ENCODE data around the gene EEIG1.

Gene EEIG1

DNA sequence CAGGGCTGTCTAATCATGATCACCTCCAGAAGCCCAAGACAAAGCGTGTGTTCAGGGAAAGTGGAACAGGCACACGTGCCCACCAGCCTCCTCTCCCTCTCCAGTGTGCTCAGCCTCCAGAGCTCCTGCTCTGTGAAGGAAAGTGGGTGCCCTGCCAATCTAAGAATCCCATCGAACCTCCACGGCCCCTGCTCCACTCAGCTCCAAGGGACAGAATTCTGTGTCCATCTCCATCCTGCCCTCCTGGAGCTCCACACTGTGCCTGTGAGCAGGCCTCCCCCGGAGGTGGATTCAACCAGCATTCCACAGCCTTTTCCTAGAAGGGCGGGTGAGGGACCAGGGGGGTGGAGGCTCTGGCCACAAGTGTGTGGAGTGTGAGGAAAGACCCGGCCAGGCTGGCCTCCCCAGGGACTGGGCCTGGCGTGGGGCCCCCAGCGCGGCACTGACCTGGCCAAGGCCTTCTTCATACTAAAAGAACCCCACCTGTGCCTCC lies 6.0 kb downstream of the EEIG1 start:
- DNase-seq (ENCODE audit: low spot score): peak; percentile 86
- H3K4me3 ChIP-seq: peak overlapping the region; percentile 53
- peak overlapping the region; percentile 51 to 90 for H3K27ac ChIP-seq
- TF ChIP-seq, protein P1, sequence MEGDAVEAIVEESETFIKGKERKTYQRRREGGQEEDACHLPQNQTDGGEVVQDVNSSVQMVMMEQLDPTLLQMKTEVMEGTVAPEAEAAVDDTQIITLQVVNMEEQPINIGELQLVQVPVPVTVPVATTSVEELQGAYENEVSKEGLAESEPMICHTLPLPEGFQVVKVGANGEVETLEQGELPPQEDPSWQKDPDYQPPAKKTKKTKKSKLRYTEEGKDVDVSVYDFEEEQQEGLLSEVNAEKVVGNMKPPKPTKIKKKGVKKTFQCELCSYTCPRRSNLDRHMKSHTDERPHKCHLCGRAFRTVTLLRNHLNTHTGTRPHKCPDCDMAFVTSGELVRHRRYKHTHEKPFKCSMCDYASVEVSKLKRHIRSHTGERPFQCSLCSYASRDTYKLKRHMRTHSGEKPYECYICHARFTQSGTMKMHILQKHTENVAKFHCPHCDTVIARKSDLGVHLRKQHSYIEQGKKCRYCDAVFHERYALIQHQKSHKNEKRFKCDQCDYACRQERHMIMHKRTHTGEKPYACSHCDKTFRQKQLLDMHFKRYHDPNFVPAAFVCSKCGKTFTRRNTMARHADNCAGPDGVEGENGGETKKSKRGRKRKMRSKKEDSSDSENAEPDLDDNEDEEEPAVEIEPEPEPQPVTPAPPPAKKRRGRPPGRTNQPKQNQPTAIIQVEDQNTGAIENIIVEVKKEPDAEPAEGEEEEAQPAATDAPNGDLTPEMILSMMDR (IDR thresholded peaks at IDR 0.05): no peak

DNA sequence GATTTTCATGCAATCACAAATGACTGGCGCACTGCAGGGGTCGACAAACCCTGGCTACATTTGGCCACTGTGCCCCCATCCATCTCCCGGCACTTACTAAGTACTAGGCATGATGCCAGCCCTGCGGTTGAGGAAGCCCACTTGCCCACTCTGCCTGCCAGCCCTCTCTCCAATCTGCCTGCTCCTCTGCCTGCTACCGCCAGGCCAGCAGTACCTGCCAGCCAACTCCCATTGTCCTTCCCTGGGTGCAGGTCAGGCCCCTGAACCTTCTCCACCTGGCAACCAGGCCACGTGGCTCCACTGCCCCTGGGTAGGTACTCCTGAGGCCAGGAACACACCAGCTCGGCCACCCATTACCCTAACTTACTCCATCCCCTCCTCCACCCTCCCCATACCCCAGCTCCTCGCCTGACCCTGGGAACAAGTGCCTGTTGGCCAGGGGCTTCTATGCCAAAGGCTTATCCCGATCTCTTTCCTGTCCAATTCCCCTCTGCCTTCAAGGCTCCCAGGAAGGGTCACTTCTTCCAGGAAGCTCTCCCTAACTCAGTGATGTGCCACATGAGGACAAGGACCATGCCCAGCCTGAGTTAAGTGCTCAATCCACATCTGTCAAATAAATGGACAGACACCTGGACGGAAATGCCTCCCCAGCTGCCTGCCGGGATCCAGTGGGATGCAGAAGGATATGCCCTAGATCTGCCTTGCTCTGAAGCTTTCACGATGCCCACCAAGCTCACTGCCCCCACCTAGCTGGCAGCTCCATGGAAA lies 6.6 kb downstream of the EEIG1 start:
- peak overlapping the region; percentile 53 for H3K4me3 ChIP-seq
- peak overlapping the region; percentile 51 to 90 for H3K27ac ChIP-seq
- TF ChIP-seq, protein P1 (IDR thresholded peaks at IDR 0.05): no peak
- DNase-seq (ENCODE audit: low spot score): peak; percentile 68

DNA sequence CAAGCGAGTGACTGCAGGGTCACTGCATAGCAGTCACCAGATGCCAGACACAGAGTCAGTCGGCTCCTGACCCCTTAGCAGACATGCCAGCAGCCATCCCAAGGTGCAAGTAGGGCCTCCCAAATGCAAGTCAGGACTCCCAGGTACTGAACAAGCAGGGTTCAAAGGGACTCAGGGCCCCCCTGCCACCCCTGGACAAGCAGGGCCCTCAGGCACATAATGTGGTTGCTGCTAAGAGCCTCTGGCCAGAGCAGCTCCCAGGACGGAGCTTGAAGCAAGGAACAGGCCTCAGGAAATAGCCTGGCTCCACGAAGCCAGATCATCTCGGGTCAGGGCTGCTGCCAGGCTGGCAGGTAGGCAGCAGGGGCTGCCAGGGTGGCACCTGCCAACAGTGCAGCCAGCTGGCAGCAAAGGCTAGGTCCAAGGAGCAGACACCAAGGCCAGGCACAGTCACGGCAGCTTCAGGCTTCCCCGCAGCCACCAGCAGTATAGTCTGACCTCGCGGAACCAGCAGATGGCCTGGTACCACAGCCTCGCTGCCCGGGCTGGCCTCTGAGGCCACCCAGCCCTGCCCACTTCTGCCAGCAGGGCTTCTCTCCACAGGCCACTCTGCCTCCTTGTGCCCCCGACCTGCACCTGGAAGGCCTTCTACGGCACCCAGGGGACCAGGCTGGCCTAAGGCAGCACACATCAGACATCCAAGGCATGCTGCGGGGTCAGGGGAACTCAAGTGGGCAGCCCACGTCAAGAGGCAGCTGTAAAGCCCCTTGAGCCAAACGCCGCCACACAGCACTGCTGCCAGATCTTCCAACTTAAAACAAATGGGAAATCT lies 7.4 kb downstream of the EEIG1 start:
- Histone ChIP-seq H3K4me3 (peak overlapping the region; percentile 53), H3K27ac (peak overlapping the region; percentile 45 to 90)
- TF ChIP-seq, protein P1 (IDR thresholded peaks at IDR 0.05): no peak
- peak; percentile 70 for DNase-seq (ENCODE audit: low spot score)

DNA sequence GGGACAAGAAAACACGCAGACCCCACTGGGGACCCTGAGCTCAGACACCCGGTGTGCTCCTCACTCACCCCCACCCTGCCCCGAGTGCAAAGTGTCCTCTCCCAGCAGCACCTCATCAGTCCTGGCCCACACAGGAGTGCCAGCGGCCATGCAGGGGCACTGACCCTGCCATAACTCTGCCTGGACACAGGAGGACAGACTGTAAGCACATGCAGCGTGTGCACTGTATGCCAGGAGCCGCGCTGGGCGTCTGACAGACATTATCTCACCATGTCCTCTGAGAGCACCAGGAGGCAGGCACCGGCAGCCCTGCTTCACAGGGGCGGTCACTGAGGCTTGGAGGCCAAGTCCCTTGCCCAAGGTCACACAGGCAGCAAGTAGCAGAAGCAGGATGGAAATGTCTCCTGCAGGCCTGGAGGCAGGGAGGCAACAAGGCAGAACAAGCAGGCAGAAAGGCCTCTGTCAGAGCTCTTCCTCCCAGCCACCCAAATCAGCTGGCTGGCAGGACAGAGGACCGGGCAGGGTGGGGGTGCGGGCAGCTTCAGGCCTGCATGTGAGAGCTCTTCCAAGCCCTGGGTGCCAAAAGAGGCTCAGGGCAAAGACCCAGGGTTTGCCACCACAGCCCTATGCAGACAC lies 8.4 kb downstream of the EEIG1 start:
- TF ChIP-seq, protein P1 (IDR thresholded peaks at IDR 0.05): no peak
- peak overlapping the region; percentile 27 to 90 for H3K27ac ChIP-seq
- peak; percentile 75 for DNase-seq (ENCODE audit: low spot score)
- peak overlapping the region; percentile 53 for H3K4me3 ChIP-seq

DNA sequence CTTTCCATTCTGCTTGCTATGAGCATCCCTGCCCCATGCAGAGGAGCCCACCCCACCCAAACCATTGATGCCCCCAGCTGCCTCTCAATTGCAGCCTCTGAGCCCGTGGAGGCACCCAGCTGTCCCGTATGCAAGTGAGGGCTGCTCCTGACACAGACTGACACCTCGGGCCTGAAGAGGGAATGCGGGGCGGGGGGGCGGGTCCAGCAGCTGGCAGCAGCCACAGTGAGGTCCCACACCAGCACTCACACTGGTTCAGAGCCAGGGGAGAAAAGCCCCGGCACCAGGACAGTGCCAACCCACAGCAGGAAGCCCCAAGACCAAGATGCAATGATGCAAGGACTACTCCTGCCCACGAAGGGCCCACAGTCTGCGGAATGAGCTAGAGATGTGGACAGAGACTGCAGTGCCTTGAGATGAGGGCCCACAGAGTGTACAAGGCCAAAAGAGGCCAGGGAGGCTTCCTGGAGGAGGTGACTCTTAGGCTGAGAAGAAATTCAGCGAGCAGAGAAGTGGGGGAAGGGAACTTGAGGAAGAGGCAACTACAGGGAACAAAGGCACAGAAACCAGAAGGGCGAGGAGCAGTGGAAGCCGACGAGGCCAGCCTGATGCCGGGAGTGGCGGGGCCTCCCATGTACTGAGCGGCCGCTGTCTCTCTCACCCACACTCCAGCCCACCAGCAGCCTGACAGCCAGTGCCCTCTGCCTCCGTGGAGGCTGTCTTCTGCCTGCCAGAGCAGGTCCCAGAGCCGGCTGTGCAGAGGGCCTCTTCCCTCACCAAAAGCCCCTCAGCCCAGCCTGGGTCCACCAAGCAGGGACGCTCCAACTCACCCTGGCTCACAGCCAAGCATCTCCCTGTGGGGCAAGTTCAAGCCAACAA lies 9.2 kb downstream of the EEIG1 start:
- Histone ChIP-seq H3K27ac (peak overlapping the region in 1 of 2 donors; percentile 90), H3K4me3 (peak overlapping the region; percentile 53)
- TF ChIP-seq, protein P1 (IDR thresholded peaks at IDR 0.05): no peak
- DNase-seq (ENCODE audit: low spot score): peak; percentile 71

Data from coronary artery (tissue), 2 donors.